ENCODE results near the gene PTGDR2.

The PTGDR2 gene

DNA sequence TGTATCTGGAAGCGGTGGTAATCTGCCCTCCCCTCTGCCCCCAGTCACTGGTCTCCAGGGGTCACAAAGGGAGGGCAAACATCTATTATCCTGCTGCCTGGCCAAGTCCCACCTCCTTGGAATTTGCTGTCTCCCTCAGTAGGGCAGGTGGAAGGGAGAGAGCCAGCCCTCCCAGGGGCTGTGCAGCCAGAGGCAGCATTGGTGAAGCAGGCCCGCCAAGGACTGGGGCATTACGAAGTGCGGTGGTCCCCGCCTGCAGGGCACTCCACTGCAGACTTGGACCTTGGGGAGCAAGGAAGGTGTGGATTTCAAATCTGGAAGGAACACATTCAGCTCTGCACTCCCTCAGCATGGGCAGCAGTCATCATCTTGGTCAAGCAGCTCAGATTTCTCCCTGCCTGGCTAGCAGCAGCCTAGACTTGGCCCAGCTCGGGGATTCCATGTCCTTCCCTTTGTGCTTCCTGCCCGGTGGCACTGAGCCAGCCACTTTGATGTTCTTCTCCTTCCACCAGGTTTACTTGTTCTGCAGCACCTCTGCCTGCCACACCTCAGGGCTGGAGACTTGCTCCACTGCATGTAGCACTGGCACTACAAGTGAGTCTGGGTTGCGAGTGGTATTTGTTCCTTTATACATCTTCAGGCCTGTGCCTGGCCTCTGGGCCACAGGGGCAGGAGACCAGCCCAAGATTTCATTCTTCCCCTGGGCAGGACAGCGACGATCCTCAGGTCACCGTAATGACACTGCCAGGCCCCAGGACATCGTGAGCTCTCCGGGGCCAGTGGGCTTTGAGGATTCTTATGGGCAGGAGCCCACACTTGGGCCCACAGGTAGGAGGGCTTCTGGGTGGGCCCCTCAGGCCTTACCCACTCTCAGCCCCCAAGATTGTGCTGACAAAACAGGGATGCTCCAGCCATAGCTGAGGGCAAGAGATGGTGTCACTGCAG, 18.9 kb upstream of the PTGDR2 start:
- no peak for DNase-seq (ENCODE audit: low spot score)

- DNase-seq (ENCODE audit: low spot score): no peak
Measured at GRCh38 chr11:60873533-60873932, 17.8 kb upstream of the PTGDR2 start.

DNA sequence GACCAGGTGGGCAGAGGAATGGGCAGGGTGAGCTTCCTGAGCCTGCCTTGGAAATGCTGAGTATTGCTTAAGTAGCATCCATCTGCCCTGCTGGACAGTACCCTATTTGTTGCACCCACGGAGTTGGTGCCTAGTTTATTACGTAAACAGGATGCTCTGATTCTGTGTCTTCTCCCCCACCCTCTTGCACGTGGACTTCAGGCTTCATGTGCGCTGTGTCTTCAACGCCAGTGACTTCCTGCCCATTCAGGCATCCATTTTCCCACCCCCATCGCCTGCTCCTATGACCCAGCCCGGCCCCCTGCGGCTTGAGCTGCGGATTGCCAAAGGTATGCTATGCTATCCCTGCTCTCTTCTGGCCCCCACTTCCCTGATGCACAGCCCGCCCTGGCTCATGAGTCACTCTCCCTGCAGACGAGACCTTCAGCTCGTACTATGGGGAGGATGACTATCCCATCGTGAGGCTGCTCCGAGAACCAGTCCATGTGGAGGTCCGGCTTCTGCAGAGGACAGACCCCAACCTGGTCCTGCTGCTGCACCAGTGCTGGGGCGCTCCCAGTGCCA, 17.3 kb upstream of the PTGDR2 start:
- DNase-seq (ENCODE audit: low spot score): no peak

GRCh38 chr11:60872124-60872960, 16.6 kb upstream of the PTGDR2 start:
- no peak for DNase-seq (ENCODE audit: low spot score)

DNA sequence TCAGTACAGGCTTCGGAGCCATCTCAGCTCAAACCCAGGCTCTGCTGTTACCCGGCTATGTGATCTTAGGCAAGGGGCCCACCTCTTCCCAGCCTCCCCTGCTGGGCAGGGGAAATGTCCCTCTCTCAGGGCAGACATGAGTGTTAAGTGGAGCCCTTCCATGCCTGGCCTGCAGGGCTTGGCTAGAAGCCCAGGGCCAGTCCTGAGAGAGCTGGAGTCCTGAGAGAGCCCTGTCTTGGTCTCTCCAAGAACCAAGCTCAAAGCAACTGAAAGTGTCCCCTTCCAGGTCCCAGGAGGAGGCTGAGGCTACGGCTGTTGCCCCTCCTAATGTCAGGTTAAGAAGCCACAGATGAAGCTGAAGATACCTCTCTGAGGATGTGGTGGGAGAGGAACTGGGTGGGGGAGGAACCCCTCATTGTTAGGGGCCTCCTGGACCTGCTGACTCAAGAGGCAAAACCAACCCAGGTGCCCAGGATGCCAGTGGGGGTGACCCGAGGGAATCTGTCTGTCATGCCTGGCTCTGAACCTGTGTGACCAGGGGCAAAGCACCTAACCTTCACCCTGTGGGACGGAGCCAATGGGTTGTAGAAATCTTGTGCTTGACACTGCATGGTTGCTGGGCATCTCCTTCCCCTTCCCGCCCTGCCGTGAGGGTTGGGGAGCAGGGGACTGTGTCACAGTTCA, 15.8 kb upstream of the PTGDR2 start:
- no peak for DNase-seq (ENCODE audit: low spot score)

- no peak for DNase-seq (ENCODE audit: low spot score)
Measured at GRCh38 chr11:60870733-60871377, 15.1 kb upstream of the PTGDR2 start.

- no peak for DNase-seq (ENCODE audit: low spot score)
Measured at GRCh38 chr11:60870276-60870675, 14.5 kb upstream of the PTGDR2 start.

GRCh38 chr11:60869451-60869825, 13.7 kb upstream of the PTGDR2 start:
- DNase-seq (ENCODE audit: low spot score): no peak

GRCh38 chr11:60868682-60869450, 13.1 kb upstream of the PTGDR2 start:
- DNase-seq (ENCODE audit: low spot score): no peak

- DNase-seq (ENCODE audit: low spot score): no peak
Measured at GRCh38 chr11:60867871-60868681, 12.3 kb upstream of the PTGDR2 start.

DNA sequence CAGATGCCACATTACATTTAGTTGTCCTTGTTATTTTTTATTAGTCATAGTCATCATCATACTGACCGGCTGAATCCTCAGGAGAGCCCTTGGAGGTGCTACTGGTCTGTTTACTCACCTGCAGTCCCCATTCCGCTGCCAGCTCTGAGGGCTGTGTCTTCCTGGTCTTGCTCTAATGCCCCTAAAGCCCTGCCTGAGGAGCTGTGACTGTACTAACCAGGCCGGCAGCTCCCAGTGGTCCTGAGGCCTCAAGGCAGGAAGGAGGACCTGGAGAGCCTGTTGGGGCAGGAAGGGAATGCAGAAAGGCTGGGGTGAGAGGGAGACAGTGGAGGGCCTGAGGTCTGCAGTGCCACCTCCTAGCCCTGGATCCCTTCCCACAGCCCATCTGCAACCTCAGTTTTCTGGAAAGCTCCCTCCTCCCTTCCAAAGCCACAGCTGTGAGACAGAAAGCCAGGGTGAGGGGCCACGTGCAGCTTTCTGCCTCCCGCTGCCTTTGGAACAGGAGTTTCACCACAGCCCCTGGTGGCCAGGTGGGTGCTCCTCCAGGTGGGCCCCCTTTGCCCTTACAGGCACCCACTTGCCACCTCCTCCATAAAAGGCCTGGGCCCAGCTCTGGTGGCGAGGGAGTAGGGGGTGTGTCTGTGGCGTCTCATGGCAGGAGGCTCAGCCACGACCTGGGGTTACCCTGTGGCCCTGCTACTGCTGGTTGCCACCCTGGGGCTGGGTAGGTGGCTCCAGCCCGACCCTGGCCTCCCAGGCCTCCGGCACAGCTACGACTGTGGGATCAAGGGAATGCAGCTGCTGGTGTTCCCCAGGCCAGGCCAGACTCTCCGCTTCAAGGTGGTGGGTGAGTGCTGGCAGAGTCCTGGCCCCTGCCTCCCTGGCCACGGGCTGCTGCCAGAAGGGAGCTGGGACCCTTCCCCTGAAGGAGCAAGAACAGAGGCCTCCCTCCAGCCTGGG, 11.4 kb upstream of the PTGDR2 start, which contains the start of gene ZP1:
TSS of gene ZP1 (plus strand) at position 632 of the 960 bp plus-strand sequence. CDS start at position 652, 20 bp downstream.
- no peak for DNase-seq (ENCODE audit: low spot score)

DNA sequence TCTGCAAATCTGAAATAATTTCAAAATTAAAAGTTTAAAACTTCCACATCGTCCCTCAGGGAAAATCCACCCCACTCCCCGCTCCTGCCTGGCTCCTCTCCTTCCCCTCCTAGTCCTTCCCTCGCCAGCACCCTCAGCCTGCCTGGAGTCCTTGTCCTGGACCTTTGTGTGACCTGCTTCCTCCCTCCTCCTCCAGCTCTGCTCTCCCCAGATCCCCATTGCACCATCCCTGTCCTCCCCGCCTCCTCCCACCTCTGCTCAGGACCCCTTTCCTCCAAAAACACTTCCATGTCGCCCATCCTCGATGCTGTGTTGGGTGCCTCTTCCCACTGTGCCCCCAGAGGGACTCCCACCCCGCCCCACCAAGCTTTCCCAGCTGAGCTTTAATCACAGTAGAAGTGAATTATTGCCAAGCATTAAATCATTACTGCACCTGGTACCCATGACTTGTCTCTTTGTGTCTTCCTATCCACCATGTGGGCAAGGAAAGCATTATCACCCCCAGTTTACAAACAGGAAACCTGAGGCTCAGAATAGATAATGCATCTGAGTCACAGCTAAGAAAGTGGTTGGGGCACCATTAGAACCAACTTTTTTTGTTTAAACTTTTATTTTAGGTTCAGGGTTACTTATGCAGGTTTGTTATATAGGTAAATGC, 9.2 kb upstream of the PTGDR2 start:
- no peak for DNase-seq (ENCODE audit: low spot score)

DNA sequence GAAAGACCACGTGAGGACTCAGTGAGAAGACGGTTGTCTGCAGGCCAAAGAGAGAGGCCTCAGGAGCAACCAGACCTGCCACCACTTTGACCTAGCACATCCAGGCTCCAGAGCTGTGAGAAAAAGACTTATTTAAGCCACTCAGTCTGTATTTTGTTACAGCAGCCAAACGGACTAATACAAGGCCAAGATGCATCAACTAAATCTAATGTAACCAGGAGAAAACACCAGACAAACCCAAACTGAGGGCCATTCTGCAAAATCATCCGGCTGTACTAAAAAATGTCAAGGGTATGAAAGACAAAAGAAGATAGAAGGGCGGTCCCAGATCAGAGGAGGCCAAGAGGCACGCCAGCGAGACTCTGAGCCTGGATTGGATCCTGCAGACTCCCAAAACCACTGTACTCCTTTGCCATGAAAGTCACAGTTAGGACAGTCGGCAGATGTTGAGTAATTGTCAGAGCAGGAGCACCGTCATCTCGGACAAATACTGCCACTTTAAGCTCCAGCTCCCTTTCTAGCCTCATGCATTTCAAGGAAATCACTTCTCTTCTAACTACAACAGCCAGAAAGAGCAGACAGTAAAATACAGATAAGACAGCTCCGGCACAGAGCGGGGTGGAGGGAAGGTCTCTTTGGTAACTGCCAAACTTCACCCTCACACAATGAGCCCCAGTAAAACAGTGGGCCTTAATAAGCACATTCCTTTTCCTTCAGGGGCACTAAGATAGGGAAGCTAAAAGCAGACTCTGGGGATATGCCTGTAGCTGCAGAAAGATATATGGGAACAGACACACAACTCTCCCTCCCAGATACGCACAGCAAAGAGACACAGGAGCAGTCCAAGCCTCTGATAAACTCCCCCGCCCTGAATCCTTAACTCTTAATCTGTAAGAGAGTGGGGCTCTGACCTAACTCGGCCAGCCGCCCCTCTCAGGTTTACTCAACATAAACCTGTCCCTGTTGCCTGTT, 8.1 kb upstream of the PTGDR2 start:
- no peak for DNase-seq (ENCODE audit: low spot score)

DNA sequence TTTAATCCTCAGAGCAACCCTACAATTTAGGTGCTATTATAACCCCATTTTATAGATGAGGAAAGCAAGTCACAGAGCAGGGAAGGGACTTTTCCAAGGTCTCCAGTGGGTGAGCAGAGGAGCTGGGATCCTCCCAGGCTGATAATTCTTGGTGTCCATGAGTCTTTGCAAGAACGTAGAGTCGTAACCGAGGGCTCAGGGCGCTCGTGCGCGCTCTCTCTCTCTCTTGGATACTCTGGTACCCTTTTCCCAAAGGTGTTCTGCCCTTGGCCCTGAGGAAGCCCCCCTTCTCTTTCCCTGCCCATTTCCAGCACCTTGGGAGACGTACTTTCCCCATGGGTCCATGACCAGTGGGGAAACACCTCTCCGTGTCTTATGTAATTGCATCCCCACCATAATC, 6.4 kb upstream of the PTGDR2 start:
- no peak for DNase-seq (ENCODE audit: low spot score)

- no peak for DNase-seq (ENCODE audit: low spot score)
Measured at GRCh38 chr11:60860943-60861342, 5.2 kb upstream of the PTGDR2 start.

- no peak for DNase-seq (ENCODE audit: low spot score)
Measured at GRCh38 chr11:60859616-60860250, 4.0 kb upstream of the PTGDR2 start.
